Endometrial microvascular endothelial cells (primary cell): ENCODE data around the gene SYT6. TPM values are rescaled to one million over a fixed set of nuclear protein-coding genes. Genes with fewer than 3 reads are reported as not detected.

Experiments
- in situ Hi-C: cut with HindIII; loops from 2 replicates; pipeline ENCODE4 v1.10.0; 2017; ENCODE audit warnings: low sequenced_read_pairs, low pct_unique_long_range_greater_than_20kb; ENCODE audit errors: inconsistent ontology term
- total RNA-seq: library from RNA; depleted of rRNA; stranded (reverse); fragments of >200 nt; gene quantifications from one replicate; pipeline ENCODE4 v1.2.3, GENCODE V29; 2015; ENCODE audit errors: inconsistent ontology term

Gene SYT6
- total RNA-seq, 1 donor from 2014 or later: not detected

GRCh38 chr1:114103992-114104391, 49.7 kb downstream of the SYT6 start:
- in situ Hi-C loops: no loop called here

GRCh38 chr1:114102136-114102535, 51.5 kb downstream of the SYT6 start:
- in situ Hi-C loops: no loop called here

GRCh38 chr1:114100148-114100547, 53.5 kb downstream of the SYT6 start:
- in situ Hi-C loops: no loop called here

- in situ Hi-C loops: no loop called here
Measured at GRCh38 chr1:114099268-114099667, 54.4 kb downstream of the SYT6 start.

- in situ Hi-C loops: no loop called here
Measured at GRCh38 chr1:114097109-114097508, 56.6 kb downstream of the SYT6 start.

GRCh38 chr1:114094675-114095074, 59.0 kb downstream of the SYT6 start:
- in situ Hi-C loops: no loop called here

- in situ Hi-C loops: no loop called here
Measured at GRCh38 chr1:114094363-114094634, 59.4 kb downstream of the SYT6 start.

- in situ Hi-C loops: no loop called here
Measured at GRCh38 chr1:114093624-114094362, 59.9 kb downstream of the SYT6 start.

GRCh38 chr1:114092186-114093062, 61.2 kb downstream of the SYT6 start:
- in situ Hi-C loops: no loop called here

- in situ Hi-C loops: no loop called here
Measured at GRCh38 chr1:114091711-114092110, 62.0 kb downstream of the SYT6 start.

- in situ Hi-C loops: no loop called here
Measured at GRCh38 chr1:114090738-114091505, 62.7 kb downstream of the SYT6 start.

- in situ Hi-C loops: no loop called here
Measured at GRCh38 chr1:114089502-114090138, 64.0 kb downstream of the SYT6 start.

- in situ Hi-C loops: no loop called here
Measured at GRCh38 chr1:114088392-114089299, 65.0 kb downstream of the SYT6 start.

- in situ Hi-C loops: no loop called here
Measured at GRCh38 chr1:114087495-114087894, 66.2 kb downstream of the SYT6 start.

GRCh38 chr1:114086601-114087368, 66.9 kb downstream of the SYT6 start:
- in situ Hi-C loops: no loop called here

- in situ Hi-C loops: no loop called here
Measured at GRCh38 chr1:114082867-114083585, 70.6 kb downstream of the SYT6 start.

GRCh38 chr1:114082304-114082630, 71.4 kb downstream of the SYT6 start:
- in situ Hi-C loops: no loop called here
